ENCODE data around the gene ABRACL. TPM values are rescaled to one million over a fixed set of nuclear protein-coding genes. Genes with fewer than 3 reads are reported as not detected.

The ABRACL gene
- total and polyA plus RNA-seq, 9 of the 15 experiments (the other 6 are each of a cell fraction or from before 2014, with no cell fraction given): 1.1 to 5.2 (median 1.9) TPM

- no peak overlapping the region for H2AFZ ChIP-seq (ENCODE audit: low read depth, low read length)
- no peak overlapping the region for H3K9ac ChIP-seq (ENCODE audit: insufficient read depth in 1 of 2, low read depth in 2 of 2, low read length in 2 of 2)
- no peak for ATAC-seq
- no peaks in the 10 kb centered on the region for H3K9me3 ChIP-seq (replicated peaks; ENCODE audit: control insufficient read depth, insufficient read depth, low read depth, low read length)
- no peaks in the 10 kb centered on the region for H3K4me1 ChIP-seq (replicated peaks in 1 of 2; ENCODE audit: control insufficient read depth in 2 of 2, insufficient read depth in 2 of 2, low read length in 2 of 2)
- WGBS (ENCODE audit: insufficient coverage, low coverage, missing lambda C conversion rate): 0% methylated on average over 3 of the region's 3 CpGs
- no peak for TF ChIP-seq RREB1 (CRISPR knock-in tag; IDR thresholded peaks at IDR 0.05)
- no peak for TF ChIP-seq POLR2B (IDR thresholded peaks at IDR 0.05; ENCODE audit: low read depth, partially characterized antibody)
- TF ChIP-seq HCFC1 (IDR thresholded peaks at IDR 0.05; ENCODE audit: low read depth, low read length): no peak
- TF ChIP-seq NEUROD1 (IDR thresholded peaks at IDR 0.05; ENCODE audit: borderline replicate concordance, low read depth, low read length, partially characterized antibody): no peak
- TF ChIP-seq YBX1 (IDR thresholded peaks at IDR 0.05): no peak
- TF ChIP-seq SP1 (CRISPR knock-in tag; IDR thresholded peaks at IDR 0.05): no peak
- no peaks in the 10 kb centered on the region for H4K20me1 ChIP-seq (replicated peaks; ENCODE audit: control insufficient read depth, insufficient read depth, low read length)
- no peak overlapping the region for H3K27ac ChIP-seq (ENCODE audit: extremely low read depth, low read depth, low read length)
- POLR2A ChIA-PET: no interaction called here
- no peak overlapping the region for H3K4me2 ChIP-seq (ENCODE audit: insufficient read depth, low read length)
- no peaks in the 10 kb centered on the region for H3K36me3 ChIP-seq (ENCODE audit: control insufficient read depth, insufficient read depth, low read length)
- no peaks in the 10 kb centered on the region for H3K9me1 ChIP-seq (ENCODE audit: control insufficient read depth, insufficient read depth, low read length)
- in situ Hi-C loops (cut with MboI): no loop called here
- DNase-seq (ENCODE audit: extremely low read depth in 1 of 4, low spot score in 3 of 4): no peak
- H3K4me3 ChIP-seq: no peak overlapping the region
- H3K27me3 ChIP-seq (ENCODE audit: control insufficient read depth in 2 of 2, insufficient read depth in 2 of 2, low read length in 2 of 2): peaks cover 6 to 21% of the 10 kb centered on the region in 2 experiments; a peak in 4 of 5 replicates
- FAIRE-seq: no peak
- CTCF ChIA-PET (ENCODE audit: low intra/inter-chr PET ratio): no interaction called here
- no TSS peak for BruUV-seq (replicated peaks)
- intact Hi-C loops (cut with micrococcal nuclease): no loop called here
- no peaks in the 10 kb centered on the region for H3K79me2 ChIP-seq (ENCODE audit: control insufficient read depth, insufficient read depth, low read length)
Observed at GRCh38 chr6:139017227-139017626, 11.3 kb upstream of the ABRACL start.

Measured in K562 (cell line).